ENCODE measurements around the gene PLCH2.

PLCH2 gene

GRCh38 chr1:2516946-2517345 lies 40.9 kb downstream of the PLCH2 start:
- H3K36me3 ChIP-seq (ENCODE audit: control insufficient read depth, insufficient read depth, low read length): peaks cover 94% of the 10 kb centered on the region
- no peaks in the 10 kb centered on the region for H3K4me1 ChIP-seq (ENCODE audit: control insufficient read depth, insufficient read depth, low read length, poor library complexity, severe bottlenecking)
- no peaks in the 10 kb centered on the region for H3K27me3 ChIP-seq (replicated peaks; ENCODE audit: control insufficient read depth, insufficient read depth, low read length, poor library complexity, severe bottlenecking)
- H3K4me3 ChIP-seq (ENCODE audit: insufficient read depth, low read depth, low read length, poor library complexity, severe bottlenecking): no peak overlapping the region
- no peak for DNase-seq
- no peak overlapping the region for H3K27ac ChIP-seq (ENCODE audit: insufficient read depth, low read length, poor library complexity, severe bottlenecking)
- no peaks in the 10 kb centered on the region for H3K9me3 ChIP-seq (ENCODE audit: control insufficient read depth, low read length)

DNA sequence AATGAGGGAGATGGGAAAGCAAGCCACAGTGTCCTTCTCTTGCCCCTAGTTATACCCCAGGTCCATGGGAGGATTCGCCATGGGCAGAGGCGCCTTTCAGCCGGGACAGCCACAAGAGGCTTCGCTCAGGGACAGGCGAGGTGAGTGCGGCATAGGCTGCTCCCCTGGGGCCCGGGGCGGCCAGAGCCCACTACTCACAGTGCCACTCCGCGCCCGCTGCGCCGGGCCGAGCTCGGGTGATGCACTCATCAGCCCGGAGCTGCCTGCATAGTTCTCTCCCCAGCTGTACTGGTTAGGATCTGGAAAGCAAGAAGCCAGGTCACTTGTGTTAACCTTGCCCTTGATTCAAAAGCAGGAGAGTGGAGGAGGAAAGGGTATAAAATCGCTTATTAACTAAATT lies 41.9 kb downstream of the PLCH2 start:
- peaks cover 84% of the 10 kb centered on the region for H3K36me3 ChIP-seq (ENCODE audit: control insufficient read depth, insufficient read depth, low read length)
- no peak for DNase-seq

DNA sequence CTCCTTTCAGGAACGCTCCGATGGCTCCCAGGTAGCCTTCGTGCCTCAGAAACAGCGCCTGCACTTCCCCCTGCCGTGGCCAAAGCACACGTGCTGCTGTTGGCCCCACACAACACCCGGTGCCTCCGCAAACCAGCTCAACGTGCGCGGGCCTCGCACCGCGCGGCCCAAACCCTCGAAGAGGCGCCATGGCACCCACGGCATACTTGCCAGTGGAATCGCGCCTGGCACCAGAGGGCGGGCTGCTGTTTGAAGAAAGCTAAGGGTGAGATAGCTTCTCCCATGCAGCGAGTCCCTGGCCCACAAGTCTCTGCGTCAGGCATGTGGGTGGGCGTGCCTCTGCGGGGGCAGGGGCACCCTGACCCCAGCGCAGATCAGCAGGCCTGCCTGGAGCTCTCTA lies 42.4 kb downstream of the PLCH2 start:
- peaks cover 8% of the 10 kb centered on the region for H3K4me1 ChIP-seq (ENCODE audit: control insufficient read depth, insufficient read depth, low read length, poor library complexity, severe bottlenecking)
- H3K36me3 ChIP-seq (ENCODE audit: control insufficient read depth, insufficient read depth, low read length): peaks cover 79% of the 10 kb centered on the region

More for the DNA sequence above, 41.9 kb downstream of the PLCH2 start:
- peaks cover 2% of the 10 kb centered on the region for H3K4me1 ChIP-seq (ENCODE audit: control insufficient read depth, insufficient read depth, low read length, poor library complexity, severe bottlenecking)
- no peaks in the 10 kb centered on the region for H3K27me3 ChIP-seq (replicated peaks; ENCODE audit: control insufficient read depth, insufficient read depth, low read length, poor library complexity, severe bottlenecking)
- no peaks in the 10 kb centered on the region for H3K9me3 ChIP-seq (ENCODE audit: control insufficient read depth, low read length)
- H3K4me3 ChIP-seq (ENCODE audit: insufficient read depth, low read depth, low read length, poor library complexity, severe bottlenecking): no peak overlapping the region
- no peak overlapping the region for H3K27ac ChIP-seq (ENCODE audit: insufficient read depth, low read length, poor library complexity, severe bottlenecking)

GRCh38 chr1:2519029-2519685 lies 43.1 kb downstream of the PLCH2 start:
- no peak overlapping the region for H3K27ac ChIP-seq (ENCODE audit: insufficient read depth, low read length, poor library complexity, severe bottlenecking)
- peaks cover 14% of the 10 kb centered on the region for H3K4me1 ChIP-seq (ENCODE audit: control insufficient read depth, insufficient read depth, low read length, poor library complexity, severe bottlenecking)
- no peak overlapping the region for H3K4me3 ChIP-seq (ENCODE audit: insufficient read depth, low read depth, low read length, poor library complexity, severe bottlenecking)
- no peaks in the 10 kb centered on the region for H3K27me3 ChIP-seq (replicated peaks; ENCODE audit: control insufficient read depth, insufficient read depth, low read length, poor library complexity, severe bottlenecking)
- DNase-seq: no peak
- H3K36me3 ChIP-seq (ENCODE audit: control insufficient read depth, insufficient read depth, low read length): peaks cover 72% of the 10 kb centered on the region
- H3K9me3 ChIP-seq (ENCODE audit: control insufficient read depth, low read length): no peaks in the 10 kb centered on the region

More for the DNA sequence above, 42.4 kb downstream of the PLCH2 start:
- no peak for DNase-seq
- Histone ChIP-seq H3K9me3 (ENCODE audit: control insufficient read depth, low read length) (no peaks in the 10 kb centered on the region), H3K4me3 (ENCODE audit: insufficient read depth, low read depth, low read length, poor library complexity, severe bottlenecking) (no peak overlapping the region), H3K27me3 (replicated peaks; ENCODE audit: control insufficient read depth, insufficient read depth, low read length, poor library complexity, severe bottlenecking) (no peaks in the 10 kb centered on the region), H3K27ac (ENCODE audit: insufficient read depth, low read length, poor library complexity, severe bottlenecking) (no peak overlapping the region)

DNA sequence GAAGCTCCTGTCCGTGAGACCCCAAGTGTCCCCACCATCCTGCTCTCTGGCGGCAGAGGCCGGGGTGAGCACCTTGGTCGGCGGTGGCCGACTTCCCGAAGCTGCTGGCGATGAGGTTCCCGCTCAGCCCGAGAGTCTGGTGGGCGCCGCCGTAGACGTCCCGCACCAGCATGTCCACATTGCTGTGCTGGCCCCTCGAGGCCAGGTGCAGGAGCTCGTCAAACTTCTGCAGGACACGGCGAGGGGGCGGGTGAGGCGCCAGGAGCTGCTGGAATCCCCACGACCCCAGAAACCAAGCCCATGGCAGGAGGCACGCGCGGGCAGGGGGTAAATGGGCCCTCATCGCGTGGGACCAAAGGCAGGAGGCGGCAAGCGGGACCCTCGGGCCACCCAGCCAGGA lies 43.6 kb downstream of the PLCH2 start:
- H3K27ac ChIP-seq (ENCODE audit: insufficient read depth, low read length, poor library complexity, severe bottlenecking): no peak overlapping the region
- H3K27me3 ChIP-seq (replicated peaks; ENCODE audit: control insufficient read depth, insufficient read depth, low read length, poor library complexity, severe bottlenecking): no peaks in the 10 kb centered on the region
- no peak for DNase-seq
- no peaks in the 10 kb centered on the region for H3K9me3 ChIP-seq (ENCODE audit: control insufficient read depth, low read length)
- H3K36me3 ChIP-seq (ENCODE audit: control insufficient read depth, insufficient read depth, low read length): peaks cover 68% of the 10 kb centered on the region
- H3K4me1 ChIP-seq (ENCODE audit: control insufficient read depth, insufficient read depth, low read length, poor library complexity, severe bottlenecking): peaks cover 19% of the 10 kb centered on the region
- no peak overlapping the region for H3K4me3 ChIP-seq (ENCODE audit: insufficient read depth, low read depth, low read length, poor library complexity, severe bottlenecking)

- no peak overlapping the region for H3K4me3 ChIP-seq (ENCODE audit: insufficient read depth, low read depth, low read length, poor library complexity, severe bottlenecking)
- DNase-seq: no peak
- H3K36me3 ChIP-seq (ENCODE audit: control insufficient read depth, insufficient read depth, low read length): peaks cover 64% of the 10 kb centered on the region
- no peaks in the 10 kb centered on the region for H3K9me3 ChIP-seq (ENCODE audit: control insufficient read depth, low read length)
- H3K4me1 ChIP-seq (ENCODE audit: control insufficient read depth, insufficient read depth, low read length, poor library complexity, severe bottlenecking): peaks cover 24% of the 10 kb centered on the region
- no peaks in the 10 kb centered on the region for H3K27me3 ChIP-seq (replicated peaks; ENCODE audit: control insufficient read depth, insufficient read depth, low read length, poor library complexity, severe bottlenecking)
- H3K27ac ChIP-seq (ENCODE audit: insufficient read depth, low read length, poor library complexity, severe bottlenecking): no peak overlapping the region
Measured at GRCh38 chr1:2520206-2520605, 44.1 kb downstream of the PLCH2 start.

DNA sequence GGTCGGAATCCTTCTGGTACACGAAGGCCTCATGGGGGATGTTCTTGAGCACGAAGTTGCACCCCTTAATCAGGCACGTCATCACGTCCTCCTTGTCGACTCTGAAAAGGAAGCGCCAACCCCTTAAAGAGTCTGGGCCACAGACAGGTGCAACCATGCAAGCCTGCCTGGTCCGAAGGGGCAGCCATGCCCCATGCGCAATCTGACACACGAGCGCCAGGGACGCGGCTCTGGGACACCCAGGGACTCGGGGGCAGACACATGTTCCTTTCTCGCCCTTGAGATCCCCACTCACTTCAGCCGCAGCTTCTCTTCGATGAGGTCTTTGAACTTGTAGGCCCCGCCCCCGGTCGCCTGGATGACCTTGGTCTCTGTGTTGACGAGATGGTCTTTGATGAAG lies 44.7 kb downstream of the PLCH2 start:
- Histone ChIP-seq H3K9me3 (ENCODE audit: control insufficient read depth, low read length) (no peaks in the 10 kb centered on the region), H3K27ac (ENCODE audit: insufficient read depth, low read length, poor library complexity, severe bottlenecking) (no peak overlapping the region), H3K4me3 (ENCODE audit: insufficient read depth, low read depth, low read length, poor library complexity, severe bottlenecking) (no peak overlapping the region), H3K36me3 (ENCODE audit: control insufficient read depth, insufficient read depth, low read length) (peaks cover 58% of the 10 kb centered on the region), H3K4me1 (ENCODE audit: control insufficient read depth, insufficient read depth, low read length, poor library complexity, severe bottlenecking) (peaks cover 30% of the 10 kb centered on the region), H3K27me3 (replicated peaks; ENCODE audit: control insufficient read depth, insufficient read depth, low read length, poor library complexity, severe bottlenecking) (no peaks in the 10 kb centered on the region)
- no peak for DNase-seq

DNA sequence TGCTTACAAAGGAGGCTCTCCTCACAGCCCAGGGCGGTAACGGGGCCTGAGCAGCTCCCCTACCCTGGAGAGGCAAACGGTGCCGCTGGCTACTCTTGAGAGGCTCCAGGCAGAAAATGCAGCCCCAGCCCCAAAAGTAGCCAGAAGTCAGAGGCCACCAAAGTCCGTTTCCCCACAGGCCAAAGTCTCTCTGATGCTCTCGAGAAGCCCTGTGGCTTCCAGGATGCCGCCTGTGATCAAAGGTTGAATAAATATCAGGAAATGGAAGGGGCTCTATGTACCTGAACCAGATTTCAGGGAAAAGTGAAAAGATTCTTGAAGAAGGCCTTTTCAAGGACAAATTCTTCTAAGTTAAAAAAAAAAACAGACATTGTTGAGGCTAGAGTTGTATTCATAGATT lies 46.1 kb downstream of the PLCH2 start:
- Histone ChIP-seq H3K9me3 (ENCODE audit: control insufficient read depth, low read length) (no peaks in the 10 kb centered on the region), H3K4me3 (ENCODE audit: insufficient read depth, low read depth, low read length, poor library complexity, severe bottlenecking) (no peak overlapping the region), H3K27me3 (replicated peaks; ENCODE audit: control insufficient read depth, insufficient read depth, low read length, poor library complexity, severe bottlenecking) (no peaks in the 10 kb centered on the region), H3K4me1 (ENCODE audit: control insufficient read depth, insufficient read depth, low read length, poor library complexity, severe bottlenecking) (peaks cover 37% of the 10 kb centered on the region), H3K27ac (ENCODE audit: insufficient read depth, low read length, poor library complexity, severe bottlenecking) (no peak overlapping the region), H3K36me3 (ENCODE audit: control insufficient read depth, insufficient read depth, low read length) (peaks cover 44% of the 10 kb centered on the region)
- no peak for DNase-seq

- H3K4me1 ChIP-seq (ENCODE audit: control insufficient read depth, insufficient read depth, low read length, poor library complexity, severe bottlenecking): peaks cover 40% of the 10 kb centered on the region
- H3K27ac ChIP-seq (ENCODE audit: insufficient read depth, low read length, poor library complexity, severe bottlenecking): peak overlapping the region; percentile 69
- peaks cover 32% of the 10 kb centered on the region for H3K36me3 ChIP-seq (ENCODE audit: control insufficient read depth, insufficient read depth, low read length)
- peak overlapping the region; percentile 84 for H3K4me3 ChIP-seq (ENCODE audit: insufficient read depth, low read depth, low read length, poor library complexity, severe bottlenecking)
- DNase-seq: no peak
- H3K27me3 ChIP-seq (replicated peaks; ENCODE audit: control insufficient read depth, insufficient read depth, low read length, poor library complexity, severe bottlenecking): no peaks in the 10 kb centered on the region
- H3K9me3 ChIP-seq (ENCODE audit: control insufficient read depth, low read length): no peaks in the 10 kb centered on the region
Measured at GRCh38 chr1:2523191-2523890, 47.3 kb downstream of the PLCH2 start.

DNA sequence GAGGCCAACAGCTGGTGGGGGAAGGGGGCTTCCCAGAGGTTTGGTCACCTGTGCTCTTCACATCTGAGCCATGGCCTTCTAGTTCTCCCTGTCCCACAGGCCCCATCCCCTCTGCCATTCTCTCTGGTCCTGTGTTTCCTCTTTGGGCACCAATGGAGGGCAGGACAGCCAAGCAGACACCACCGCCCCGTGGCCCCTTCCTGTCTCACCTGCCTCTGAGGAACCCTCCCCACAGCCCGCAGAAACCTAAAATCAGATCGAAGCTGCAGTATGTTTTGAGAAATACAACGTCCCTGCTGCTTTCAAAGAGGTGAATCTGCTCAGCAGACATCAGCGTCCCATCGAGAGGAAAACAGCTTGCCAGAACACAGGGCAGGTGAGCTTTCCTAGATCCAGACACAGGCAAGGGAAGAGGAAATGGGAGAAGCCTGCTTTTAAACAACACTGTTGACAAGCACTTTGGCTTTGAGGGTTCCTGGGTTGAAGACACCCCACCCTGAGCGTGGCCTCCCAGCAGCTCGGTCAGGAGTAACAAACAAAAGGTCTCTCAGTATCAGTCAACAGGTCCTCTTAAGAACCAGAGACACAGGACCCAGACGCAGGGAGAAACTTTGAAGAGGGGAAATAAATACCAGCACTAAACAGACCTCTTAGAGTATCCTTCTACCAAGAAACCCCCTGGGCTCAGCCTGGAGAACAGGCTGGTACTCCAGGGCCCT lies 48.0 kb downstream of the PLCH2 start:
- Histone ChIP-seq H3K4me1 (ENCODE audit: control insufficient read depth, insufficient read depth, low read length, poor library complexity, severe bottlenecking) (peaks cover 44% of the 10 kb centered on the region), H3K27me3 (replicated peaks; ENCODE audit: control insufficient read depth, insufficient read depth, low read length, poor library complexity, severe bottlenecking) (peaks cover 6% of the 10 kb centered on the region), H3K36me3 (ENCODE audit: control insufficient read depth, insufficient read depth, low read length) (peaks cover 25% of the 10 kb centered on the region), H3K4me3 (ENCODE audit: insufficient read depth, low read depth, low read length, poor library complexity, severe bottlenecking) (peak overlapping the region; percentile 84), H3K27ac (ENCODE audit: insufficient read depth, low read length, poor library complexity, severe bottlenecking) (peak overlapping the region; percentile 69), H3K9me3 (ENCODE audit: control insufficient read depth, low read length) (no peaks in the 10 kb centered on the region)
- peak in 2 of 3 donors; percentile 30 to 35 for DNase-seq

All from effector memory CD4-positive, alpha-beta T cell (primary cell).